Measurements from ENCODE around the gene NXNL1. TPM values are rescaled to one million over a fixed set of nuclear protein-coding genes. Genes with fewer than 3 reads are reported as not detected.

Gene NXNL1
- total RNA-seq, 5 donors from 2014 or later (not counting 1 experiment from before 2014, with no cell fraction given), result not detected

DNA sequence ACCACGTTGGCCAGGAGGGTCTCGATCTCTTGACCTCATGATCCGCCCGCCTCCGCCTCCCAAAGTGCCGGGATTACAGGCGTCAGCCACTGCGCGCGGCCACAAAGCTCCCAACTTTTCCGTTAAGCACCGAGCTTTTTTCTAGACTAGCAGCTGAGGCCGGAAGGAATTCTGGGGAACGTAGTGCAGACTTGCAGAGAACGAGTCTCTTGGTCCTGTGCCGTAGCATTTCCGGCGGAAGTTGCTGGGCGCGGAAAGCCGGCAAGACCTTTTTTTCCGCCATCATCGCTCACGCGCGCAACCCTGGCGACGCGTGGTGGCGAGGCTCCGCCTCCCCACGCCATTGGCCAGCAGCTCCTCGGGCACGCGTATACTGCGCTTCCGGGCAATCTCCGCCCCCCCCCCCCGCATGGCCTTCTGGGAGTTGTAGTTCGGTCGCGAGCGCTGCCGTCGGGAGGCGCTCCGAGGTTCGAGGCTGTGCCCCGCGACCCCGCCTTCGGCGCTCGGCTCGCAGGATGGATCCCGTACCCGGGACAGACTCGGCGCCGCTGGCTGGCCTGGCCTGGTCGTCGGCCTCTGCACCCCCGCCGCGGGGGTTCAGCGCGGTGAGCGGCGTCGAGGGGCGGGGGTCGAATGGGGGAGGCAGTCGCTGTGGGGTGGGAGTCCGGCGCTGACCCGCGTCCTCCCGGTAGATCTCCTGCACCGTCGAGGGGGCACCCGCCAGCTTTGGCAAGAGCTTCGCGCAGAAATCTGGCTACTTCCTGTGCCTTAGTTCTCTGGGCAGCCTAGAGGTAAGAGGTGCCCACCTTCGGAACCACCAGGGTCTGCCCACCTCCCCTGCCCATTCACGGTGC lies 40.9 kb downstream of the NXNL1 start, which contains the start of gene MVB12A:
TSS of gene MVB12A (plus strand) at position 427 of the 854 bp plus-strand sequence. CDS start at position 516, 89 bp downstream.
- WGBS (ENCODE audit: insufficient coverage), result under 1% methylated on average over 74 of the region's 85 CpGs
- Histone ChIP-seq H3K36me3 (ENCODE audit: control insufficient read depth in 2 of 2, extremely low read depth in 1 of 2, insufficient read depth in 1 of 2, low read length in 1 of 2) (peaks cover 0 to 4% of the 10 kb centered on the region in 2 donors), H3K9me3 (no peaks in the 10 kb centered on the region), H3K27me3 (replicated peaks in 1 of 2; ENCODE audit: control insufficient read depth in 2 of 2, extremely low read depth in 1 of 2, insufficient read depth in 2 of 2, low read length in 1 of 2) (no peaks in the 10 kb centered on the region), H3K4me1 (ENCODE audit: control insufficient read depth in 1 of 2, extremely low read depth in 1 of 2, insufficient read depth in 2 of 2, low read length in 2 of 2) (peaks cover 7 to 22% of the 10 kb centered on the region in 2 experiments), H3K4me3 (ENCODE audit: control insufficient read depth in 1 of 2, extremely low read depth in 1 of 2, low read length in 1 of 2) (peak within 1 kb of the TSS; percentile 80 to 82), H3K27ac (ENCODE audit: low read length) (peak within 1 kb of the TSS; percentile 18)
- H3K4me1 Mint-ChIP-seq, result peaks cover 16 to 20% (median 18%) of the 10 kb centered on the region in 3 donors
- H3K4me3 Mint-ChIP-seq, result peak within 1 kb of the TSS; percentile 87 to 93 (median 90)
- H3K36me3 Mint-ChIP-seq, result peaks cover 8% of the 10 kb centered on the region
- peak; percentile 85 to 99 (median 96) for DNase-seq
- peak within 1 kb of the TSS; percentile 91 to 92 for H3K27ac Mint-ChIP-seq
- ATAC-seq (replicated peaks in 1 of 4), result peak; percentile 96 to 98 (median 96)
- H3K27me3 Mint-ChIP-seq, result no peaks in the 10 kb centered on the region
- CTCF ChIA-PET, result interaction anchor here (0.6 to 1.5 kb wide), 13 partner anchors 10 to 478 kb away, joined by 3 to 8 read pairs (median 4); partner anchors contain the start of genes BABAM1 (in 1 of the 2), BST2 (in 1 of the 2) and DDA1 (in 1 of the 2)
- no peaks in the 10 kb centered on the region for H3K9me3 Mint-ChIP-seq
- POLR2A ChIA-PET, result interaction anchor here (0.6 to 1.1 kb wide), 4 partner anchors 13 to 153 kb away, joined by 3 read pairs; partner anchors contain the start of genes BABAM1 (in 1 of the 2), BST2 (in 1 of the 2) and DDA1 (in 1 of the 2)

- Histone ChIP-seq H3K27me3 (replicated peaks in 1 of 2; ENCODE audit: control insufficient read depth in 2 of 2, extremely low read depth in 1 of 2, insufficient read depth in 2 of 2, low read length in 1 of 2) (no peaks in the 10 kb centered on the region), H3K4me3 (ENCODE audit: control insufficient read depth in 1 of 2, extremely low read depth in 1 of 2, low read length in 1 of 2) (peak overlapping the region; percentile 80 to 82), H3K9me3 (no peaks in the 10 kb centered on the region), H3K4me1 (ENCODE audit: control insufficient read depth in 1 of 2, extremely low read depth in 1 of 2, insufficient read depth in 2 of 2, low read length in 2 of 2) (peaks cover 7 to 17% of the 10 kb centered on the region in 2 experiments), H3K27ac (ENCODE audit: low read length) (no peak overlapping the region), H3K36me3 (ENCODE audit: control insufficient read depth in 2 of 2, extremely low read depth in 1 of 2, insufficient read depth in 1 of 2, low read length in 1 of 2) (peaks cover 0 to 5% of the 10 kb centered on the region in 2 donors)
- Mint-ChIP-seq H3K9me3 (no peaks in the 10 kb centered on the region), H3K27me3 (no peaks in the 10 kb centered on the region), H3K27ac (peak overlapping the region; percentile 91 to 92), H3K4me3 (peak overlapping the region; percentile 87 to 93 (median 90)), H3K36me3 (peaks cover 8% of the 10 kb centered on the region), H3K4me1 (peaks cover 15 to 18% (median 16%) of the 10 kb centered on the region in 3 donors)
- ATAC-seq (replicated peaks in 1 of 4) (no peak), DNase-seq (peak in 1 of 35 experiments; percentile 14)
- POLR2A ChIA-PET, result interaction anchor here (0.6 to 1.1 kb wide), 4 partner anchors 12 to 152 kb away, joined by 3 read pairs; partner anchors contain the start of genes BABAM1 (in 1 of the 2), BST2 (in 1 of the 2) and DDA1 (in 1 of the 2)
- WGBS (ENCODE audit: insufficient coverage), result 71% methylated on average over 3 of the region's 8 CpGs
- CTCF ChIA-PET, result interaction anchor here in 1 of 2 donors (0.6 to 1.5 kb wide), 11 partner anchors 11 to 152 kb away, joined by 3 to 6 read pairs (median 4); partner anchors contain the start of genes BABAM1, BST2 and DDA1
These were observed 41.5 kb downstream of the NXNL1 start for GRCh38 chr19:17419154-17419620.

DNA sequence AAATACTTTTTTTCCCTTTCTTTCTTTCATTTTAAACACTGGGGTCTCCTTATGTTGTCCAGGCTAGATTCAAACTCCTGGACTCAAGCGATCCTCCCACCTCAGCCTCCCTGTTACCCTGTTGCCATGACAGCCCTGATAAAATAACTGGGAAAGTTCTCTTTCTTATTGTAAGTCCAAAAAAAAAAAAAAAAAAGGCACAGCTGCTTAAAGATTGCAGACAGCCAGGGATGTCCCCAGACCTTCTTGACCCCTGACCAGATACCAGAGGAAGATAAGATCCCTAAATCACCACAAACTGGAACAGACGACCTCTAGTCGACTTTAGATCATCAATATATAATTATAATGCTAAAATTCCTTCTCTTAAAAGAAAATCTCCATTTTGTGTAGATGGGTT lies 42.0 kb downstream of the NXNL1 start:
- CTCF ChIA-PET, result interaction anchor here in 1 of 2 donors (0.6 to 1.5 kb wide), 5 partner anchors 11 to 152 kb away, joined by 3 to 6 read pairs (median 5); partner anchors contain the start of genes BABAM1 and BST2
- POLR2A ChIA-PET, result no interaction called here
- H3K4me1 ChIP-seq (ENCODE audit: control insufficient read depth in 1 of 2, extremely low read depth in 1 of 2, insufficient read depth in 2 of 2, low read length in 2 of 2), result peaks cover 7 to 17% of the 10 kb centered on the region in 2 experiments
- no CpG with 5 or more reads among the region's 3 CpGs for WGBS (ENCODE audit: insufficient coverage)
- H3K27me3 ChIP-seq (replicated peaks in 1 of 2; ENCODE audit: control insufficient read depth in 2 of 2, extremely low read depth in 1 of 2, insufficient read depth in 2 of 2, low read length in 1 of 2), result no peaks in the 10 kb centered on the region
- DNase-seq (no peak), ATAC-seq (replicated peaks in 1 of 4) (no peak)
- no peaks in the 10 kb centered on the region for H3K9me3 Mint-ChIP-seq
- no peaks in the 10 kb centered on the region for H3K27me3 Mint-ChIP-seq
- peak overlapping the region in 1 of 2 donors; percentile 92 for H3K27ac Mint-ChIP-seq
- H3K27ac ChIP-seq (ENCODE audit: low read length), result no peak overlapping the region
- H3K4me3 Mint-ChIP-seq, result peak overlapping the region; percentile 87 to 93 (median 90)
- no peaks in the 10 kb centered on the region for H3K9me3 ChIP-seq
- peaks cover 0 to 3% of the 10 kb centered on the region in 2 donors for H3K36me3 ChIP-seq (ENCODE audit: control insufficient read depth in 2 of 2, extremely low read depth in 1 of 2, insufficient read depth in 1 of 2, low read length in 1 of 2)
- H3K4me1 Mint-ChIP-seq, result peaks cover 15 to 16% (median 15%) of the 10 kb centered on the region in 3 donors
- no peak overlapping the region for H3K4me3 ChIP-seq (ENCODE audit: control insufficient read depth in 1 of 2, extremely low read depth in 1 of 2, low read length in 1 of 2)
- peaks cover 8% of the 10 kb centered on the region for H3K36me3 Mint-ChIP-seq

DNA sequence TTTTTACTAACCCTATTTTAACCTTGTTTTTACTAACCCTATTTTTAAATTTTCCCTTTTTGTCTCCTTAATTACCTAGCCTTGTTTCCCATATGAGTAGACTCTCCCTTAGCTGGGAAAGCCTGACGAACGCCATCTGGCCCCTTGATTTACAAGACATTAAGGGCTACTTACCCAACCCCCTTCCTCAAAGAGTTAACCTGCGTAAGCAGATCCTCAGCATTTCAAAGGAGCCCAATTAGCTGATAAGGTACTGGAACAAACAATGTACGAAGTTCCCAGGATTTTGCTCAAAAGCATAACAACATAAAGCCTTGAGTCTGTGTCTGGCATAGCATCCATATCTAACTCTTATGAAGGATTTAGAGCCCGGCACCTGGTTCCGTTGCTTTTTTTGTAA lies 45.6 kb downstream of the NXNL1 start:
- peaks cover 16 to 22% (median 16%) of the 10 kb centered on the region in 3 donors for H3K4me1 Mint-ChIP-seq
- Histone ChIP-seq H3K4me1 (ENCODE audit: control insufficient read depth in 1 of 2, extremely low read depth in 1 of 2, insufficient read depth in 2 of 2, low read length in 2 of 2) (peaks cover 4 to 8% of the 10 kb centered on the region in 2 experiments), H3K36me3 (ENCODE audit: control insufficient read depth in 2 of 2, extremely low read depth in 1 of 2, insufficient read depth in 1 of 2, low read length in 1 of 2) (peaks cover 0 to 23% of the 10 kb centered on the region in 2 donors), H3K4me3 (ENCODE audit: control insufficient read depth in 1 of 2, extremely low read depth in 1 of 2, low read length in 1 of 2) (no peak overlapping the region), H3K27ac (ENCODE audit: low read length) (no peak overlapping the region), H3K9me3 (no peaks in the 10 kb centered on the region), H3K27me3 (replicated peaks in 1 of 2; ENCODE audit: control insufficient read depth in 2 of 2, extremely low read depth in 1 of 2, insufficient read depth in 2 of 2, low read length in 1 of 2) (no peaks in the 10 kb centered on the region)
- no peaks in the 10 kb centered on the region for H3K9me3 Mint-ChIP-seq
- no peak overlapping the region for H3K27ac Mint-ChIP-seq
- peaks cover 19% of the 10 kb centered on the region for H3K36me3 Mint-ChIP-seq
- ATAC-seq (replicated peaks in 1 of 4) (no peak), DNase-seq (no peak)
- ChIA-PET POLR2A (no interaction called here), CTCF (no interaction called here)
- H3K4me3 Mint-ChIP-seq, result no peak overlapping the region
- H3K27me3 Mint-ChIP-seq, result no peaks in the 10 kb centered on the region
- 100% methylated on average over 4 of the region's 6 CpGs for WGBS (ENCODE audit: insufficient coverage)

GRCh38 chr19:17414097-17414496 lies 46.6 kb downstream of the NXNL1 start:
- no peak for DNase-seq
- POLR2A ChIA-PET, result no interaction called here
- peaks cover 0 to 23% of the 10 kb centered on the region in 2 donors for H3K36me3 ChIP-seq (ENCODE audit: control insufficient read depth in 2 of 2, extremely low read depth in 1 of 2, insufficient read depth in 1 of 2, low read length in 1 of 2)
- H3K9me3 Mint-ChIP-seq, result no peaks in the 10 kb centered on the region
- no peak overlapping the region for H3K4me3 ChIP-seq (ENCODE audit: control insufficient read depth in 1 of 2, extremely low read depth in 1 of 2, low read length in 1 of 2)
- CTCF ChIA-PET, result no interaction called here
- no peaks in the 10 kb centered on the region for H3K9me3 ChIP-seq
- 100% methylated on average over 2 of the region's 8 CpGs for WGBS (ENCODE audit: insufficient coverage)
- no peak for ATAC-seq (replicated peaks in 1 of 4)
- H3K4me3 Mint-ChIP-seq, result no peak overlapping the region
- H3K4me1 ChIP-seq (ENCODE audit: control insufficient read depth in 1 of 2, extremely low read depth in 1 of 2, insufficient read depth in 2 of 2, low read length in 2 of 2), result peaks cover under 1 to 2% of the 10 kb centered on the region in 2 experiments
- H3K27me3 Mint-ChIP-seq, result no peaks in the 10 kb centered on the region
- no peak overlapping the region for H3K27ac ChIP-seq (ENCODE audit: low read length)
- H3K27ac Mint-ChIP-seq, result peak overlapping the region in 1 of 2 donors; percentile 16
- peaks cover 19% of the 10 kb centered on the region for H3K36me3 Mint-ChIP-seq
- no peaks in the 10 kb centered on the region for H3K27me3 ChIP-seq (replicated peaks in 1 of 2; ENCODE audit: control insufficient read depth in 2 of 2, extremely low read depth in 1 of 2, insufficient read depth in 2 of 2, low read length in 1 of 2)
- peaks cover 9 to 18% (median 10%) of the 10 kb centered on the region in 3 donors for H3K4me1 Mint-ChIP-seq

GRCh38 chr19:17411801-17412200 lies 48.9 kb downstream of the NXNL1 start:
- H3K9me3 ChIP-seq, result no peaks in the 10 kb centered on the region
- ChIA-PET CTCF (no interaction called here), POLR2A (no interaction called here)
- Mint-ChIP-seq H3K27ac (no peak overlapping the region), H3K9me3 (no peaks in the 10 kb centered on the region), H3K4me1 (peaks cover 19 to 27% (median 20%) of the 10 kb centered on the region in 3 donors), H3K27me3 (no peaks in the 10 kb centered on the region), H3K36me3 (peaks cover 16% of the 10 kb centered on the region), H3K4me3 (no peak overlapping the region)
- H3K4me3 ChIP-seq (ENCODE audit: control insufficient read depth in 1 of 2, extremely low read depth in 1 of 2, low read length in 1 of 2), result no peak overlapping the region
- H3K4me1 ChIP-seq (ENCODE audit: control insufficient read depth in 1 of 2, extremely low read depth in 1 of 2, insufficient read depth in 2 of 2, low read length in 2 of 2), result peaks cover 2 to 13% of the 10 kb centered on the region in 2 experiments
- no peaks in the 10 kb centered on the region for H3K27me3 ChIP-seq (replicated peaks in 1 of 2; ENCODE audit: control insufficient read depth in 2 of 2, extremely low read depth in 1 of 2, insufficient read depth in 2 of 2, low read length in 1 of 2)
- no peak overlapping the region for H3K27ac ChIP-seq (ENCODE audit: low read length)
- DNase-seq, result no peak
- 96% methylated on average over 10 of the region's 11 CpGs for WGBS (ENCODE audit: insufficient coverage)
- ATAC-seq (replicated peaks in 1 of 4), result no peak
- peaks cover 0 to 23% of the 10 kb centered on the region in 2 donors for H3K36me3 ChIP-seq (ENCODE audit: control insufficient read depth in 2 of 2, extremely low read depth in 1 of 2, insufficient read depth in 1 of 2, low read length in 1 of 2)
